PC-3 (cell line): Measurements from ENCODE around the gene SEL1L. TPM values are rescaled to one million over a fixed set of nuclear protein-coding genes. Genes with fewer than 3 reads are reported as not detected.

Source experiments
- ATAC-seq: fragments of 200-7000 bp; cut with Tn5 transposase; 2 replicates; pipeline ENCODE4 v1.9.1; 2020; ENCODE audit warnings: mild to moderate bottlenecking, moderate library complexity
- BruUV-seq: library from RNA; stranded (reverse); fragments of 400-500 nt; replicated peaks from 2 replicates; lab custom pipeline; 2021; lab: Mats Ljungman, UMichigan
- CTCF ChIA-PET: fragments of 300-600 bp; sonication (Branson Sonifier 250); formaldehyde crosslinking; loops from one replicate; lab custom pipeline; 2022; ENCODE audit warnings: antibody characterized with exemption; lab: Charles Lee
- POLR2A ChIA-PET: fragments of 300-600 bp; sonication (Branson Sonifier 250); formaldehyde crosslinking; loops from one replicate; lab custom pipeline; 2022; ENCODE audit warnings: antibody characterized with exemption; ENCODE audit not compliant: unreplicated experiment; lab: Charles Lee
- DNase-seq: peaks from one replicate; pipeline ENCODE4 v3.0.0-alpha.2; 2015
- H2AFZ ChIP-seq: fragments of 300-600 bp; sonication (generic); 2 replicates; pipeline ENCODE4 v1.6.0; 2016; ENCODE audit warnings: antibody characterized with exemption, low read length
- H3F3A ChIP-seq: fragments of 300-600 bp; sonication (generic); one replicate; pipeline ENCODE4 v1.6.0; 2017; ENCODE audit warnings: antibody characterized with exemption, low read length, control low read depth, mild to moderate bottlenecking; ENCODE audit not compliant: unreplicated experiment
- H3K27ac ChIP-seq: fragments of 300-600 bp; sonication (generic); 2 replicates; pipeline ENCODE4 v1.5.1; 2016; ENCODE audit warnings: mild to moderate bottlenecking, low read length
- H3K27me3 ChIP-seq: fragments of 300-600 bp; sonication (generic); 2 replicates; pipeline ENCODE4 v1.6.1; 2016; ENCODE audit warnings: low read length, mixed read lengths
- H3K36me3 ChIP-seq: fragments of 300-600 bp; sonication (generic); 2 replicates; pipeline ENCODE4 v1.6.1; 2016; ENCODE audit warnings: low read depth, mixed run types, low read length, mixed read lengths
- H3K4me1 ChIP-seq: fragments of 300-600 bp; sonication (generic); 2 replicates; pipeline ENCODE4 v1.5.1; 2016; ENCODE audit warnings: low read length; ENCODE audit not compliant: insufficient read depth
- H3K4me2 ChIP-seq: fragments of 300-600 bp; sonication (generic); 2 replicates; pipeline ENCODE4 v1.6.0; 2016; ENCODE audit warnings: low read length
- H3K4me3 ChIP-seq: fragments of 300-600 bp; sonication (generic); 2 replicates; pipeline ENCODE4 v1.5.1; 2016; ENCODE audit warnings: mild to moderate bottlenecking, low read length, mixed read lengths
- H3K79me2 ChIP-seq: fragments of 300-600 bp; sonication (generic); 2 replicates; pipeline ENCODE4 v1.6.1; 2017; ENCODE audit warnings: low read length, mixed read lengths
- H3K9ac ChIP-seq: fragments of 300-600 bp; sonication (generic); 2 replicates; pipeline ENCODE4 v1.6.0; 2016; ENCODE audit warnings: mild to moderate bottlenecking, low read length
- H3K9me2 ChIP-seq: fragments of 300-600 bp; sonication (generic); replicated peaks from 2 replicates; pipeline ENCODE4 v1.6.1; 2016; ENCODE audit warnings: mixed run types, low read length, mixed read lengths
- H3K9me3 ChIP-seq: fragments of 300-600 bp; sonication (generic); 2 replicates; pipeline ENCODE4 v1.6.1; 2016; ENCODE audit warnings: low read length, mixed read lengths
- H4K20me1 ChIP-seq: fragments of 300-600 bp; sonication (generic); 2 replicates; pipeline ENCODE4 v1.6.1; 2016; ENCODE audit warnings: low read length, mixed read lengths
- EZH2 ChIP-seq: fragments of 300-600 bp; sonication (generic); IDR thresholded peaks from one replicate; pipeline ENCODE4 v1.6.1; 2017; ENCODE audit warnings: antibody characterized with exemption, mild to moderate bottlenecking, low read length; ENCODE audit not compliant: unreplicated experiment
- EZH2phosphoT487 ChIP-seq: fragments of 300-600 bp; sonication (generic); IDR thresholded peaks from 2 replicates; pipeline ENCODE4 v1.6.1; 2018; ENCODE audit warnings: mild to moderate bottlenecking, antibody characterized with exemption, low read length, borderline replicate concordance
- intact Hi-C: fragments of 100-400 bp; cut with micrococcal nuclease; formaldehyde crosslinking; loops from 2 replicates; pipeline ENCODE4 v1.9.0; 2023
- total RNA-seq: library from RNA; depleted of rRNA; stranded (reverse); fragments of >200 nt; gene quantifications from 2 replicates; pipeline ENCODE4 v1.2.3, GENCODE V29; 2014
- TF ChIP-seq, protein P1 (sequence below): fragments of 300-600 bp; sonication (generic); conservative IDR thresholded peaks from 2 replicates; pipeline ENCODE4 v1.5.1; 2017; ENCODE audit warnings: antibody characterized with exemption, low read depth, mild to moderate bottlenecking, low read length

Gene SEL1L
- total RNA-seq, 1 experiment from 2014 or later = 46.9 TPM

DNA sequence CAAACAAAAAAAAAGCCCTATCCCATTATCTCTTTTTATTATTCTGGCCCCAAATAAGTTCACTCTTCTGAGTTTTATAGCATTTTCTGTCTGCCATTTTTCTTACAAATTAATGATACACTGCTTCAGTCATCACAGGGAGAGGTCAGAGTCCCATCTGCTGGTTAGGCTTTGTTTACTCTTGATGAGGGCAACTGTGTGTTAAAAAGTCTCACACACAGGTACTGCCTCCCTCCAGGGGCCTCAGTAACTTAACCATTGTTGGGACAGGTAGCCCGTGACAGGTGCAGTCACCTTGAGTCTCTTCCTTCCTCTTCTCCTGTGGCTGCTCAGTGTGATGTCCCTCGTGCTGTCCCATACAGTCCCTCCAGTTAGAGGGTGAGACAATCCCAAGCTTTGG lies 45.5 kb upstream of the SEL1L start:
- Histone ChIP-seq H3K9ac (no peak overlapping the region), H3K4me1 (no peaks in the 10 kb centered on the region), H4K20me1 (no peaks in the 10 kb centered on the region), H3K4me3 (no peak overlapping the region), H3K9me2 (no peaks in the 10 kb centered on the region), H2AFZ (no peak overlapping the region), H3F3A (no peaks in the 10 kb centered on the region), H3K27ac (no peak overlapping the region), H3K9me3 (no peaks in the 10 kb centered on the region), H3K4me2 (no peak overlapping the region), H3K36me3 (no peaks in the 10 kb centered on the region), H3K79me2 (no peaks in the 10 kb centered on the region), H3K27me3 (peaks cover 19% of the 10 kb centered on the region)
- CTCF ChIA-PET = no interaction called here
- DNase-seq (no peak), ATAC-seq (no peak)
- POLR2A ChIA-PET = no interaction called here
- TF ChIP-seq, protein P1, sequence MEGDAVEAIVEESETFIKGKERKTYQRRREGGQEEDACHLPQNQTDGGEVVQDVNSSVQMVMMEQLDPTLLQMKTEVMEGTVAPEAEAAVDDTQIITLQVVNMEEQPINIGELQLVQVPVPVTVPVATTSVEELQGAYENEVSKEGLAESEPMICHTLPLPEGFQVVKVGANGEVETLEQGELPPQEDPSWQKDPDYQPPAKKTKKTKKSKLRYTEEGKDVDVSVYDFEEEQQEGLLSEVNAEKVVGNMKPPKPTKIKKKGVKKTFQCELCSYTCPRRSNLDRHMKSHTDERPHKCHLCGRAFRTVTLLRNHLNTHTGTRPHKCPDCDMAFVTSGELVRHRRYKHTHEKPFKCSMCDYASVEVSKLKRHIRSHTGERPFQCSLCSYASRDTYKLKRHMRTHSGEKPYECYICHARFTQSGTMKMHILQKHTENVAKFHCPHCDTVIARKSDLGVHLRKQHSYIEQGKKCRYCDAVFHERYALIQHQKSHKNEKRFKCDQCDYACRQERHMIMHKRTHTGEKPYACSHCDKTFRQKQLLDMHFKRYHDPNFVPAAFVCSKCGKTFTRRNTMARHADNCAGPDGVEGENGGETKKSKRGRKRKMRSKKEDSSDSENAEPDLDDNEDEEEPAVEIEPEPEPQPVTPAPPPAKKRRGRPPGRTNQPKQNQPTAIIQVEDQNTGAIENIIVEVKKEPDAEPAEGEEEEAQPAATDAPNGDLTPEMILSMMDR = no peak
- TF ChIP-seq EZH2phosphoT487 (no peak), EZH2 (no peak)
- BruUV-seq = no TSS peak
- intact Hi-C loops = no loop called here

DNA sequence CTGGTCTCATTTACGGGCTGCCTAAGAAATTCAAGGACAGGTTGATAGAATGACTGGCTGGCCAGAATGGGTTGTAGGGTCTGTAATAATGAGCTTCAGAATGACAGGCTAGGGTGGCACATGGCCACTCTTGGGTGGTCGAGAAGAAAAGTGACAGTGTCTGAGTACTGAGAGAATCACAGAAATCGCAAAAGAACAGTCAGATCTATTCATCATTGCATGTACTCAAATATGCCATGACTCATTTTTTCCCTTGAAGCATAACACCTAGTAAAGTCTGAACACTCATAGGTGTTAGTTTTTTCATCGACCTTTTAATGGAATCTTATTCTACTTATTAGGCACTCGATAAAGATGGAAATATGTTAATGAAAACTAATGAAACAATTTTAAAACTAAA lies 37.8 kb upstream of the SEL1L start:
- BruUV-seq = no TSS peak
- no peak for DNase-seq

GRCh38 chr14:81567302-81567701 lies 33.6 kb upstream of the SEL1L start:
- no TSS peak for BruUV-seq
- CTCF ChIA-PET = interaction anchor here (0.6 kb wide), 1 partner anchor 24 kb away, joined by 3 read pairs; no protein-coding TSS in a partner anchor

More for the DNA sequence above, 37.8 kb upstream of the SEL1L start:
- Histone ChIP-seq H3K79me2 (no peaks in the 10 kb centered on the region), H3K4me2 (no peak overlapping the region), H4K20me1 (no peaks in the 10 kb centered on the region), H3K9me2 (no peaks in the 10 kb centered on the region), H2AFZ (no peak overlapping the region), H3K27me3 (peaks cover 62% of the 10 kb centered on the region), H3K9me3 (no peaks in the 10 kb centered on the region), H3K36me3 (no peaks in the 10 kb centered on the region), H3K27ac (no peak overlapping the region), H3K4me3 (no peak overlapping the region), H3F3A (no peaks in the 10 kb centered on the region), H3K4me1 (no peaks in the 10 kb centered on the region), H3K9ac (no peak overlapping the region)
- no peak for TF ChIP-seq EZH2phosphoT487
- intact Hi-C loops = no loop called here
- no peak for ATAC-seq
- ChIA-PET POLR2A (no interaction called here), CTCF (no interaction called here)

More at GRCh38 chr14:81567302-81567701, 33.6 kb upstream of the SEL1L start:
- no peak overlapping the region for H3K4me3 ChIP-seq
- POLR2A ChIA-PET = no interaction called here
- H2AFZ ChIP-seq = no peak overlapping the region
- H3K36me3 ChIP-seq = no peaks in the 10 kb centered on the region
- TF ChIP-seq EZH2phosphoT487 (no peak), EZH2 (no peak)
- TF ChIP-seq, protein P1 = no peak
- intact Hi-C loops = no loop called here
- H3K4me2 ChIP-seq = no peak overlapping the region
- H3K9ac ChIP-seq = no peak overlapping the region
- no peaks in the 10 kb centered on the region for H3K9me3 ChIP-seq
- H3K9me2 ChIP-seq = no peaks in the 10 kb centered on the region
- ATAC-seq (no peak), DNase-seq (no peak)
- no peaks in the 10 kb centered on the region for H4K20me1 ChIP-seq
- no peaks in the 10 kb centered on the region for H3K79me2 ChIP-seq
- H3K27me3 ChIP-seq = peaks cover 61% of the 10 kb centered on the region
- H3K4me1 ChIP-seq = no peaks in the 10 kb centered on the region
- H3K27ac ChIP-seq = no peak overlapping the region
- H3F3A ChIP-seq = no peaks in the 10 kb centered on the region
